Natural killer cell (primary cell): Measurements from ENCODE around the gene URGCP. TPM values are rescaled to one million over a fixed set of nuclear protein-coding genes. Genes with fewer than 3 reads are reported as not detected.
A peak's percentile ranks its signal among the peaks of the same experiment; 100 is the strongest.

Experiments
- ATAC-seq, 3 donors: fragments of 150-1000 bp in 2 of 3; fragments of 200-7000 bp in 1 of 3; cut with Tn5 transposase; 1 replicate in 1 of 3; 2 replicates in 2 of 3; pipeline ENCODE4 v1.10.0; 2021; ENCODE audit warnings: mild to moderate bottlenecking in 2 of 3, moderate library complexity in 2 of 3
- DNase-seq, 2 donors: peaks; one replicate each; pipeline versions ENCODE4 v3.0.0 to v3.0.0-alpha.2; 2013 to 2021; ENCODE audit warnings: mixed read lengths in 1 of 2
- H3K27ac ChIP-seq: one replicate; pipeline ENCODE4 v1.5.1; 2013; ENCODE audit warnings: mild to moderate bottlenecking, low read length
- H3K27me3 ChIP-seq: one replicate; pipeline ENCODE4 v1.6.1; 2013; ENCODE audit warnings: low read length; ENCODE audit not compliant: control insufficient read depth, insufficient read depth
- H3K36me3 ChIP-seq: one replicate; pipeline ENCODE4 v1.6.1; 2013; ENCODE audit warnings: low read length; ENCODE audit not compliant: control insufficient read depth, insufficient read depth
- H3K4me1 ChIP-seq: one replicate; pipeline ENCODE4 v1.6.1; 2013; ENCODE audit warnings: low read length; ENCODE audit not compliant: control insufficient read depth, insufficient read depth
- H3K4me3 ChIP-seq: one replicate; pipeline ENCODE4 v1.5.1; 2013; ENCODE audit warnings: low read length
- H3K9me3 ChIP-seq: one replicate; pipeline ENCODE4 v1.6.1; 2013; ENCODE audit warnings: low read length; ENCODE audit not compliant: control insufficient read depth, insufficient read depth
- H3K27ac Mint-ChIP-seq, 2 donors: one replicate each; pipeline ENCODE4 v1.8.0; 2022; ENCODE audit warnings: mild to moderate bottlenecking in 2 of 2, mixed read lengths in 2 of 2, moderate library complexity in 1 of 2
- H3K27me3 Mint-ChIP-seq, 2 donors: one replicate each; pipeline ENCODE4 v1.8.0; 2022; ENCODE audit warnings: low read depth in 2 of 2, mixed read lengths in 2 of 2
- H3K36me3 Mint-ChIP-seq: one replicate; pipeline ENCODE4 v1.8.0; 2022; ENCODE audit warnings: mixed read lengths
- H3K4me1 Mint-ChIP-seq, 2 donors: one replicate each; pipeline ENCODE4 v1.8.0; 2022; ENCODE audit warnings: mixed read lengths in 2 of 2
- H3K4me3 Mint-ChIP-seq: one replicate; pipeline ENCODE4 v1.8.0; 2022; ENCODE audit warnings: mild to moderate bottlenecking, moderate library complexity, mixed read lengths
- H3K9me3 Mint-ChIP-seq, 2 donors: one replicate each; pipeline ENCODE4 v1.8.0; 2022; ENCODE audit warnings: mixed read lengths in 2 of 2
- CTCF ChIP-seq: fragments of 200-600 bp; IDR thresholded peaks from one replicate; pipeline ENCODE4 v1.8.0; 2022; ENCODE audit warnings: antibody characterized with exemption
- WGBS: methylation state at CpG from one replicate; pipeline ENCODE4 v1.1.7; 2013; ENCODE audit warnings: missing lambda C conversion rate; ENCODE audit not compliant: insufficient coverage; 5-methylcytosine and 5-hydroxymethylcytosine counted together
- intact Hi-C: fragments of 100-400 bp; cut with micrococcal nuclease; formaldehyde crosslinking; loops from one replicate; pipeline ENCODE4 v1.14.2; 2022
- total RNA-seq, 4 donors: library from RNA; stranded (reverse); fragments of 120-200 nt in 1 of 4; gene quantifications; one replicate each; pipeline versions ENCODE4 v1.2.3 to v1.2.4, GENCODE V29; 2013 to 2022

Gene URGCP, protein sequence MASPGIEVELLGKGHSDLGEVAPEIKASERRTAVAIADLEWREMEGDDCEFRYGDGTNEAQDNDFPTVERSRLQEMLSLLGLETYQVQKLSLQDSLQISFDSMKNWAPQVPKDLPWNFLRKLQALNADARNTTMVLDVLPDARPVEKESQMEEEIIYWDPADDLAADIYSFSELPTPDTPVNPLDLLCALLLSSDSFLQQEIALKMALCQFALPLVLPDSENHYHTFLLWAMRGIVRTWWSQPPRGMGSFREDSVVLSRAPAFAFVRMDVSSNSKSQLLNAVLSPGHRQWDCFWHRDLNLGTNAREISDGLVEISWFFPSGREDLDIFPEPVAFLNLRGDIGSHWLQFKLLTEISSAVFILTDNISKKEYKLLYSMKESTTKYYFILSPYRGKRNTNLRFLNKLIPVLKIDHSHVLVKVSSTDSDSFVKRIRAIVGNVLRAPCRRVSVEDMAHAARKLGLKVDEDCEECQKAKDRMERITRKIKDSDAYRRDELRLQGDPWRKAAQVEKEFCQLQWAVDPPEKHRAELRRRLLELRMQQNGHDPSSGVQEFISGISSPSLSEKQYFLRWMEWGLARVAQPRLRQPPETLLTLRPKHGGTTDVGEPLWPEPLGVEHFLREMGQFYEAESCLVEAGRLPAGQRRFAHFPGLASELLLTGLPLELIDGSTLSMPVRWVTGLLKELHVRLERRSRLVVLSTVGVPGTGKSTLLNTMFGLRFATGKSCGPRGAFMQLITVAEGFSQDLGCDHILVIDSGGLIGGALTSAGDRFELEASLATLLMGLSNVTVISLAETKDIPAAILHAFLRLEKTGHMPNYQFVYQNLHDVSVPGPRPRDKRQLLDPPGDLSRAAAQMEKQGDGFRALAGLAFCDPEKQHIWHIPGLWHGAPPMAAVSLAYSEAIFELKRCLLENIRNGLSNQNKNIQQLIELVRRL
- total RNA-seq = 10 to 100 TPM; 11.5 to 24.4 (median 21.5) TPM
- total RNA-seq (2013) = 22.1 TPM

GRCh38 chr7:43906331-43907010, at the start of gene URGCP:
Gene URGCP, minus strand, starts transcription at chr7:43906596. Its CDS starts 21 bp downstream, at chr7:43906575.
- no peaks in the 10 kb centered on the region for H3K9me3 Mint-ChIP-seq
- H3K36me3 Mint-ChIP-seq = no peaks in the 10 kb centered on the region
- H3K27ac Mint-ChIP-seq = peak within 1 kb of the TSS; percentile 81 to 82
- ATAC-seq = peak; percentile 87 to 96 (median 94)
- peak; percentile 44 to 75 for DNase-seq
- H3K27me3 ChIP-seq = no peaks in the 10 kb centered on the region
- H3K27me3 Mint-ChIP-seq = no peaks in the 10 kb centered on the region
- peak within 1 kb of the TSS; percentile 95 for H3K4me3 Mint-ChIP-seq
- WGBS = under 1% methylated on average over 72 of the region's 73 CpGs
- no peaks in the 10 kb centered on the region for H3K36me3 ChIP-seq
- H3K4me3 ChIP-seq = peak within 1 kb of the TSS; percentile 46
- H3K27ac ChIP-seq = no peak within 1 kb of the TSS
- peaks cover 18 to 36% of the 10 kb centered on the region in 2 donors for H3K4me1 Mint-ChIP-seq
- H3K4me1 ChIP-seq = peaks cover 13% of the 10 kb centered on the region
- no peaks in the 10 kb centered on the region for H3K9me3 ChIP-seq
- intact Hi-C loops = no loop called here
- TF ChIP-seq CTCF = no peak

DNA sequence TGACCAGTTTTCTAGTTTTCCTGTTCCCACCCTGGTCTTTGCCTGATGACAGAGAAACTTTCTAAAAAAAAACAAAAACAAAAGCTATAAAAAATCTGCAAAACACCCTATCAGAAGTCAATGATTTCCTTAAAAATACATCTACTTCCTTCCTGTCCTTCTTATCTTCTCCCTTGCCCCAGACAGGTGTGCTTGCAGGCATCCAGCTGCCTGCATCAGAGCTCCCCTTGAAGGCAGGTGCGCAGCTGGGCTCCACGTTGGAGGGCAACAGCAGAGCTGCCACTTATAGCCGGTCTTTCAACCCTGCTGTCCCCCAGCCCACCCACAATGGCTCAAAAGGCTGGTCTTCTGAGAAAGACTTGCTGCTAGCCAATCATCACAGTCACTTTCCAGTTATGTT, 49.6 kb upstream of the URGCP start:
- no peaks in the 10 kb centered on the region for H3K9me3 ChIP-seq
- H3K36me3 ChIP-seq = peaks cover 8% of the 10 kb centered on the region
- Mint-ChIP-seq H3K27ac (no peak overlapping the region), H3K36me3 (no peaks in the 10 kb centered on the region), H3K27me3 (no peaks in the 10 kb centered on the region), H3K4me3 (no peak overlapping the region), H3K9me3 (no peaks in the 10 kb centered on the region), H3K4me1 (no peaks in the 10 kb centered on the region)
- DNase-seq (no peak), ATAC-seq (no peak)
- H3K27ac ChIP-seq = no peak overlapping the region
- no peak overlapping the region for H3K4me3 ChIP-seq
- H3K4me1 ChIP-seq = no peaks in the 10 kb centered on the region
- H3K27me3 ChIP-seq = no peaks in the 10 kb centered on the region
- intact Hi-C loops = no loop called here
- 67% methylated on average over 3 of the region's 3 CpGs for WGBS
- no peak for TF ChIP-seq CTCF

DNA sequence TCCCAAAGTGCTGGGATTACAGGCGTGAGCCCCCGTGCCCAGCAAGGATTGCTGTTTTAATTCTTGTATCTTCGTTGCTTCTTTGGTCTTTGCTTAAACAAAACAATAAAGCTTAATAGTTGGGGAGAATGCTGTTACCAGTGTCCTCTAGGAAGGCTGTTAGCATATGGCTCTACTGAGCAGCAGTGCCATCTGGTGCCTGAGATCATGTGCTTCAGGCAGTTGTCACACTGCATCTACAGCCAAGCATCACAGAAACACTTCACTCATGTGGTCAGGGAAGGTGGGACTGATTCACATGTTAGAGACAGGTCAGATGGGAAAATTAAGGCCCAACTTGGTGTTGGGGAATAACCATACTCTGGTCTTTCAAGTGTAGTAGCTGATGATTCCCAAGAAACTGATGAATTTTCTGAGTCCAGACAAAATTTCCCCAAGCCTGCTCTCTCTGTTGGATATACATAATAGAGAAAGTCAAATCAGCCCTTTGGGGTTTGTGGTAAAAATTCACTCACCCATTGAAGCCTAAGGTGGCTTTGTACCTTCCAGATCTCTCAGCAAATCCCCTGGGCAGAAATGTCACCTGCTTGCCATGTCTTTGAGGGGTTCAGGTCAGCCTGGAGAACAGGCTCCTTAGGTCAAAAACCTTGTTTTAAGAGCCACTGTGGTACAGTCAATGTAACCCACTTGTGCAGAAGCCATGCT, 48.3 kb upstream of the URGCP start:
- H3K9me3 Mint-ChIP-seq = no peaks in the 10 kb centered on the region
- no peak overlapping the region for H3K27ac Mint-ChIP-seq
- peak in 1 of 3 donors; percentile 54 for ATAC-seq
- peaks cover 16% of the 10 kb centered on the region for H3K36me3 ChIP-seq
- DNase-seq = peak in 1 of 2 donors; percentile 40
- H3K4me3 Mint-ChIP-seq = no peak overlapping the region
- no peak for TF ChIP-seq CTCF
- H3K27me3 ChIP-seq = no peaks in the 10 kb centered on the region
- no peak overlapping the region for H3K27ac ChIP-seq
- WGBS = 90% methylated on average over 3 of the region's 3 CpGs
- no peak overlapping the region for H3K4me3 ChIP-seq
- H3K9me3 ChIP-seq = no peaks in the 10 kb centered on the region
- H3K36me3 Mint-ChIP-seq = no peaks in the 10 kb centered on the region
- no peaks in the 10 kb centered on the region for H3K4me1 ChIP-seq
- H3K4me1 Mint-ChIP-seq = no peaks in the 10 kb centered on the region
- no peaks in the 10 kb centered on the region for H3K27me3 Mint-ChIP-seq
- intact Hi-C loops = no loop called here
